Stimulated activated CD8-positive, alpha-beta memory T cell treated with anti-CD3 and anti-CD28 coated beads, Interleukin-12 subunit alpha, Interleukin-12 subunit beta, amount 100 ng/mL, for 4 hours (primary cell): ENCODE measurements around the gene LMO4.

Experiments
- DNase-seq: peaks from one replicate; pipeline ENCODE4 v3.0.0-alpha.2; 2020; ENCODE audit warnings: low read depth

LMO4 gene

GRCh38 chr1:87328272-87329050 lies at the start of gene LMO4:
Gene LMO4, plus strand, starts transcription at chr1:87328880. Its CDS starts 3,136 bp downstream, at chr1:87332016.
- peak; percentile 70 for DNase-seq

GRCh38 chr1:87279536-87279875 lies 49.2 kb upstream of the LMO4 start:
- DNase-seq, result no peak

- DNase-seq, result no peak
These were observed 48.6 kb upstream of the LMO4 start for GRCh38 chr1:87279966-87280535.

GRCh38 chr1:87284456-87285240 lies 44.0 kb upstream of the LMO4 start:
- no peak for DNase-seq

- DNase-seq, result no peak
These were observed 37.6 kb upstream of the LMO4 start for GRCh38 chr1:87291107-87291506.

- DNase-seq, result peak; percentile 4
These were observed 35.8 kb upstream of the LMO4 start for GRCh38 chr1:87292684-87293493.

GRCh38 chr1:87294633-87295032 lies 34.0 kb upstream of the LMO4 start:
- no peak for DNase-seq

GRCh38 chr1:87295445-87296110 lies 33.1 kb upstream of the LMO4 start:
- DNase-seq, result no peak

GRCh38 chr1:87296206-87296605 lies 32.5 kb upstream of the LMO4 start:
- no peak for DNase-seq

GRCh38 chr1:87299661-87300060 lies 29.0 kb upstream of the LMO4 start:
- no peak for DNase-seq

GRCh38 chr1:87300628-87301027 lies 28.1 kb upstream of the LMO4 start:
- DNase-seq, result no peak

GRCh38 chr1:87305151-87305550 lies 23.5 kb upstream of the LMO4 start:
- DNase-seq, result no peak

- no peak for DNase-seq
These were observed 22.9 kb upstream of the LMO4 start for GRCh38 chr1:87305762-87306161.

- no peak for DNase-seq
These were observed 21.4 kb upstream of the LMO4 start for GRCh38 chr1:87307306-87307705.

- no peak for DNase-seq
These were observed 20.7 kb upstream of the LMO4 start for GRCh38 chr1:87307931-87308330.

GRCh38 chr1:87314091-87314490 lies 14.6 kb upstream of the LMO4 start:
- no peak for DNase-seq

- no peak for DNase-seq
These were observed 10.5 kb upstream of the LMO4 start for GRCh38 chr1:87318056-87318650.

- DNase-seq, result no peak
These were observed 9.9 kb upstream of the LMO4 start for GRCh38 chr1:87318806-87319205.

GRCh38 chr1:87325982-87326738 lies 2.5 kb upstream of the LMO4 start:
- DNase-seq, result no peak
